Dendritic cell treated with granulocyte-macrophage colony-stimulating factor and Interleukin-4, amounts not matched to agents 40 ng/mL and 50 ng/mL, for 4 days (primary cell): ENCODE results near the gene PAFAH1B1.
"Not testable (repeated sequence)": the region's sequence is repeated elsewhere in the genome, so short reads cannot be mapped to it uniquely, and the experiment has no call there.

Source experiments
- H3K27ac Mint-ChIP-seq: one replicate; pipeline ENCODE4 v1.8.0; 2022; ENCODE audit warnings: mild to moderate bottlenecking, mixed read lengths
- H3K27me3 Mint-ChIP-seq: one replicate; pipeline ENCODE4 v1.8.0; 2022; ENCODE audit warnings: mild to moderate bottlenecking, mixed read lengths
- H3K36me3 Mint-ChIP-seq: one replicate; pipeline ENCODE4 v1.8.0; 2022; ENCODE audit warnings: low read depth, mixed read lengths
- H3K4me1 Mint-ChIP-seq: one replicate; pipeline ENCODE4 v1.8.0; 2022; ENCODE audit warnings: low read depth, mixed read lengths
- H3K4me3 Mint-ChIP-seq: one replicate; pipeline ENCODE4 v1.8.0; 2022; ENCODE audit warnings: mild to moderate bottlenecking, moderate library complexity, mixed read lengths
- H3K9me3 Mint-ChIP-seq: one replicate; pipeline ENCODE4 v1.8.0; 2022; ENCODE audit warnings: mixed read lengths
- intact Hi-C: fragments of 100-400 bp; cut with micrococcal nuclease; formaldehyde crosslinking; loops from one replicate; pipeline ENCODE4 v1.15.0; 2022

Gene PAFAH1B1

DNA sequence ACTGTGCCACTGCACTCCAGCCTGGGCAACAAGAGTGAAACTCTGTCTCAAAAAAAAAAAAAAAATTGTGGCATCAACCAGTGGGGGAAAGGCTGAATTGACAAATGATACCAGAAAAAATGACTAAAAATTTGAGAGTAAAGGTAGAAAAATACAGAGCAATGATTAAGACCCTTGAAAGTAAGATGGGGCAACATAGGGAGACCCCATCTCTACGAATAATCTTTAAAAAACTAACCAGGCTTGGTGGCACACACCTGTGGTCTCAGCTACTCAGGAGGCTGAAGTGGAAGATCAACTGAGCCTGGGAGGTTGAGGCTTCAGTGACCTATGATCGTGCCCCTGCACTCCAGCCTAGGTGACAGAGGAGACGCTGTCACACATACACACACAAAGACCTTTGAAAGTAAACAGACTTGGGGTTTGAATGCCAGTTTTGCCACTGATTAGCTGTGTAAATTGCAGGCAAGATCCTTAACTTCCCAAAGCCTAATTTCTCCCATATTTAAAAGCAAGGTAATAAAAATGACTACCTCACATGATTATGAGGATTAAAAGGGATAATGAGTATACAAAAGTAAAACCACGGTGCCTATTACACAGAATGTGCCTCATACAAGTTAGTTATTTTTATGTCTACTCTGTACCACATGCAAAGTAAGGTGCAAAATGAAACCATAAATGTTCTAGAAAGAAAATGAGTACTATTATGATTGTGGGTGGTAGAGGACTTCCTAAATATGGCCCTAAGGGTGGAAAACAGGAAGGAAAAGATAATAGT, 21.7 kb upstream of the PAFAH1B1 start:
- Mint-ChIP-seq H3K27ac (no peak overlapping the region), H3K4me1 (no peaks in the 10 kb centered on the region), H3K36me3 (no peaks in the 10 kb centered on the region), H3K9me3 (no peaks in the 10 kb centered on the region), H3K4me3 (no peak overlapping the region), H3K27me3 (peaks cover 6% of the 10 kb centered on the region)
- intact Hi-C loops, result no loop called here

GRCh38 chr17:2572304-2572609, 21.2 kb upstream of the PAFAH1B1 start:
- H3K4me1 Mint-ChIP-seq, H3K27ac Mint-ChIP-seq, H3K27me3 Mint-ChIP-seq, H3K36me3 Mint-ChIP-seq, H3K9me3 Mint-ChIP-seq, H3K4me3 Mint-ChIP-seq, intact Hi-C loops: not testable (repeated sequence)

DNA sequence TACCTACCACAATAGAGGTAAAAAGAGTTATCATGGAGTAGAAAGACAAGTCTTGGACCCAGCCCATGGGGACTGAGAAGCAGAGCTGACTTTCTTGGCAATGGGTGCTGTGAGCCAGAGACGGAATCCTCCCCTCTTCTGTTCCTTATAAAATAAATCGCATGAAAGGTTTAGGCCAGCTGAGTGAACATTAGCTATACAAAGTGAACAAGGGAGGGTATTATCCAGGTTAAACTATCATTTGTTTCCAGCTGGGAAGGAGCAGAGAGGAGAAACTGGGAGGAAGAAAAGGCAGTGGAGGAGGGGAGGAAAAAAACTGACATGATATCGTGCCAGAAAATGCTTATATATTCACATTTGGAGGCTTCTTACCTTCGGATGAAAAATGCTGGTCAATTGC, 13.3 kb upstream of the PAFAH1B1 start:
- Mint-ChIP-seq H3K9me3 (no peaks in the 10 kb centered on the region), H3K4me3 (no peak overlapping the region), H3K27ac (no peak overlapping the region), H3K27me3 (peaks cover 14% of the 10 kb centered on the region), H3K4me1 (no peaks in the 10 kb centered on the region), H3K36me3 (no peaks in the 10 kb centered on the region)
- intact Hi-C loops, result no loop called here

- peaks cover 14% of the 10 kb centered on the region for H3K27me3 Mint-ChIP-seq
- H3K4me1 Mint-ChIP-seq, result no peaks in the 10 kb centered on the region
- H3K9me3 Mint-ChIP-seq, result no peaks in the 10 kb centered on the region
- H3K36me3 Mint-ChIP-seq, result no peaks in the 10 kb centered on the region
- no peak overlapping the region for H3K27ac Mint-ChIP-seq
- intact Hi-C loops, result no loop called here
- no peak overlapping the region for H3K4me3 Mint-ChIP-seq
Measured at GRCh38 chr17:2580661-2581060, 12.8 kb upstream of the PAFAH1B1 start.

DNA sequence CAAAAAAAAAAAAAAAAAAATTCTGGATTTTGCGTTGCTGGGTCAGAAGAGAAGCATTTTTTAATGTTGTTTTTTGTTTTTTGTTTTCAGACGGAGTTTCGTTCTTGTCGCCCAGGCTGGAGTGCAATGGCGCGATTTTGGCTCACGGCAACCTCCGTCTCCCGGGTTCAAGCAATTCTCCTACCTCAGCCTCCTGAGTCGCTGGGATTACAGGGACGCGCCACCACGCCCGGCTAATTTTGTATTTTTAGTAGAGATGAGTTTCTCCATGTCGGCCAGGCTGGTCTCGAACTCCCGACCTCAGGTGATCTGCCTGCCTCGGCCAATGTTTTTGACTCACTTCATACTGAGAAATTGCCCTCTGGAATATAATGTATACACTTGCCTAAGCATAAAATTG, 11.0 kb upstream of the PAFAH1B1 start:
- Mint-ChIP-seq H3K27me3 (peaks cover 20% of the 10 kb centered on the region), H3K4me1 (no peaks in the 10 kb centered on the region), H3K4me3 (no peak overlapping the region), H3K36me3 (no peaks in the 10 kb centered on the region), H3K27ac (no peak overlapping the region), H3K9me3 (no peaks in the 10 kb centered on the region)
- intact Hi-C loops, result no loop called here

GRCh38 chr17:2591040-2591640, 2.3 kb upstream of the PAFAH1B1 start:
- intact Hi-C loops, result loop anchor here (5.0 kb wide), 2 partner anchors 79 to 81 kb away; partner anchors contain the start of gene METTL16
- no peak overlapping the region for H3K4me3 Mint-ChIP-seq
- no peak overlapping the region for H3K27ac Mint-ChIP-seq

DNA sequence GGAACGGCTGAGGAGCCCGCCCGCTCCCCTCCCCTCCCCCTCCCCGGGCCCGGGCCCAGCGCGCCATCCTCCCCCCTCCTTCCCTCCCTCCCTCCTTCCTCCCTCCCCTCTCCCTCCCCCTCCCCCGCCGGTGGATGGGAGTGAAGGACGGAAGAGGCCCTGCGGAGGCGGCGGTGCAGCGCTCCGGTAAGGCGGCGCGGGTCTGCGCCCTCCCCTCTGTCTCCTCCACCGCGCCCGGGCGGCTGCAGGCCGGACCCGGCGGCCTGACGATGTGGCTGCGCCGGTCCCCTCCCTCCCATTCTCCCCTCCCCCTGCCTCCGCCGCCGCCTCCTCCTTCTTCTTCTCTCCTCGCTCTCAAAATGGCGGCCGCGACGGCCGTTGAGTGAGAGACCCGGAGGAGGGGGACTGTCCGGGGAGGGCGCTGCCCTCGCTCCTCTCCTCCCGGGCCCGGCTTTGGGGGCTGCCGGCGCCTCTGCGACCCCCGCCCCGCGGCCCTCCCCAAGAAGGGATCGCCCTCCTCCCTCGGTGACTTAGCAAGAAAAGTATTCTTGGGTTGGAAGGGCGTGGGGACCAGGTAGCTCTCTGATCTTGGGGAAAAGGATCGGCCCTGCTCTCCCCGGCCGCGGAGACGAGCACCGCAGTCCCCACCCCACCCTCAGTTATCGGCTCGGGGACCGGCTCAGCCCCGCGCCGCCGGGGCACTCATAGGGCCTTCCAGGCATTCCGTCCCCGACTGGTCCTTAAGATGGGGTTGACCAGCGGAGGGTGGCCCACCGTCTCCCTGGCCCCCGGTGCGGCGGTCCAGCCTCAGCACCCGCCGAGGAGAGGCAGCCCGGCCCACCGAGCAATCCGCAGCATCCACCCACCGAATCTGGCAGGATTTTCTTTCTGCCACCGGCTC, 617 bp downstream of the PAFAH1B1 start:
- H3K4me3 Mint-ChIP-seq, result peak overlapping the region; percentile 95
- peaks cover 31% of the 10 kb centered on the region for H3K4me1 Mint-ChIP-seq
- peak overlapping the region; percentile 88 for H3K27ac Mint-ChIP-seq
- H3K27me3 Mint-ChIP-seq, result no peaks in the 10 kb centered on the region
- peaks cover 20% of the 10 kb centered on the region for H3K36me3 Mint-ChIP-seq
- H3K9me3 Mint-ChIP-seq, result no peaks in the 10 kb centered on the region
- intact Hi-C loops, result loop anchor here (1.0 to 5.0 kb wide), 3 partner anchors 78 to 117 kb away; partner anchors contain the start of genes CLUH and METTL16

More at GRCh38 chr17:2591040-2591640, 2.3 kb upstream of the PAFAH1B1 start:
- Mint-ChIP-seq H3K4me1 (peaks cover 16% of the 10 kb centered on the region), H3K27me3 (peaks cover 7% of the 10 kb centered on the region), H3K9me3 (no peaks in the 10 kb centered on the region), H3K36me3 (peaks cover 20% of the 10 kb centered on the region)

DNA sequence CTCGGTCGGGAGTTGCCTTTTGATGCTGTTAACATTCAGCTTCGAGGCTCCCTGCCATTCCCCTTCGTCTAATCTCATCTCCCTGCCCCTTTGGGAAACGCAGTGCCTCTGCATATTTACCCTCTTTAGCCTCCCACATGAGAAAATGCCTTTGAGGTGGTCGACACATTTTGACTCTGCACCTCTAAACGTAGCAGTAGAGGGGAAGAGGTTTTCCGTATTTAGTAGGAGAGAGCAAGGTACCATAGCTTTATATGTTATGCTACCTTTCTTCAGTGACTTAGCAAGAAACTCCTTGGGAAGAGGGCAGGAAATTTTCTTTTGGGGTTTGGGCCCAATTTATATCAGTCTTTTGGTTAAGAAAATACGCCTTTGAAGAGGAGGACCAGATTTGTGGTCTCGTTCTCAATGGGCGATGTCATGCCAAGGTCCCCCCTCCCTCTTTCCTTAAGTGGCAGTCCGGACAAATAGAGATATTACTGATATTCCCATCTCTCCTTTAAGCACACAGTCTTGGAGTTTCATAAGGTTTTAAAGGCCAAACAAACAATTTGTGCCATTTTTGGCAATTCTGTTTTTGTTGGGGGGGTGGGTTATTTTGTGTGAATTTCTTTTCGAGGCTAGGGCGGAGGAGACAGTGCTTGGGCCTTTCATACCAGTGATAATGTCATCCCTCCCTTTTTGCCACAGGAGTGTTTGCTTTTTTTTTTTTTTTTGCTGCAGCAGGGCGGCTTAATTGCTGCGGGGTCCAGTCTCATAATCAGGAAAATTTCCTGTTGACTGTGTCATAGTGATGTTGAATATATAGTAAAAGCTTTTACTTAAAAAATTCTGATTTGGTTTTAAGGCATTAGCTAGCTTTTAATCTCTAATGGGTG, 1.5 kb downstream of the PAFAH1B1 start:
- H3K4me3 Mint-ChIP-seq, result peak overlapping the region; percentile 95
- no peaks in the 10 kb centered on the region for H3K27me3 Mint-ChIP-seq
- H3K9me3 Mint-ChIP-seq, result no peaks in the 10 kb centered on the region
- H3K36me3 Mint-ChIP-seq, result peaks cover 20% of the 10 kb centered on the region
- peak overlapping the region; percentile 88 for H3K27ac Mint-ChIP-seq
- H3K4me1 Mint-ChIP-seq, result peaks cover 37% of the 10 kb centered on the region
- intact Hi-C loops, result loop anchor here (1.0 to 5.0 kb wide), 3 partner anchors 77 to 116 kb away; partner anchors contain the start of genes CLUH and METTL16

DNA sequence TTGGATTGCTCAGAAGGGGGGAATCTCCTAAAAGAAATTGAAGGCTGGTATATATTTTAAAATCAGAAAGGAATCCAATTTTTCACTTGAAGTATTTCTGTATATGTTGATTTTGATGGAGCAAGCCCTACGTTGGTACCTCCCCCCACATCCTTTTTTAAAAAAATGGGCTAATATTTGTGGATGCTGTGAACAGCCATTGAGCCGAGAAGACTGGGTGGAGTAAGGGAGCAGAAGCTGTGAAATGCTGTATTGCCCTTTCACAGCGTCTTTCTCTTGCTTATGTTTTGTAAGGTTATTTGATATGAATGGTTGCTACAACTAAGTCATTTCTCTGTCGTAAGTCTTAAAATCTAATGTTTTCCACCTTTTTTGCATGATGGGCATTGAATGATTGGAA, 2.3 kb downstream of the PAFAH1B1 start:
- Mint-ChIP-seq H3K4me1 (peaks cover 37% of the 10 kb centered on the region), H3K27ac (no peak overlapping the region)

DNA sequence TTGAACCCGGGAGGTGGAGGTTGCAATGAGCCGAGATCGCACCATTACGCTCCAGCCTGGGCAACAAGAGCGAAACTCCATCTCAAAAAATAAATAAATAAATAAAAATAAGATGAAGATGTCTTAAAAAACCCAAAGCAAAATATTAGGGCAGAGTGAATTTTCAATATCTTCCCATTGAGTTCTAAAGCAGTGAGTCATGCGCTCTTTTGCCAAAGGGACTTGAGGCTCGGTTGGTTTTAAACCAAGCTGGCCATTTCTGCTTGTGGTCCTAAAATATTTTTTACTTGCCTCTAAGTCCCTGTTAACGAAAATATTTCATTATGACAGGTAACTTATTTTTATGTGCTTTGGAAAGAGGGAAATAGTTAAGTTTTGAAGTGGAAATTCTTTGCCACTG, 4.7 kb downstream of the PAFAH1B1 start:
- H3K27ac Mint-ChIP-seq, result no peak overlapping the region
- no peak overlapping the region for H3K4me3 Mint-ChIP-seq
- no peaks in the 10 kb centered on the region for H3K27me3 Mint-ChIP-seq
- intact Hi-C loops, result no loop called here
- peaks cover 47% of the 10 kb centered on the region for H3K4me1 Mint-ChIP-seq
- H3K9me3 Mint-ChIP-seq, result no peaks in the 10 kb centered on the region
- H3K36me3 Mint-ChIP-seq, result peaks cover 24% of the 10 kb centered on the region

More for the DNA sequence above, 2.3 kb downstream of the PAFAH1B1 start:
- peaks cover 20% of the 10 kb centered on the region for H3K36me3 Mint-ChIP-seq
- intact Hi-C loops, result no loop called here
- H3K27me3 Mint-ChIP-seq, result no peaks in the 10 kb centered on the region
- peak overlapping the region; percentile 95 for H3K4me3 Mint-ChIP-seq
- H3K9me3 Mint-ChIP-seq, result no peaks in the 10 kb centered on the region

- no peak overlapping the region for H3K27ac Mint-ChIP-seq
Measured at GRCh38 chr17:2602597-2603017, 9.2 kb downstream of the PAFAH1B1 start.

DNA sequence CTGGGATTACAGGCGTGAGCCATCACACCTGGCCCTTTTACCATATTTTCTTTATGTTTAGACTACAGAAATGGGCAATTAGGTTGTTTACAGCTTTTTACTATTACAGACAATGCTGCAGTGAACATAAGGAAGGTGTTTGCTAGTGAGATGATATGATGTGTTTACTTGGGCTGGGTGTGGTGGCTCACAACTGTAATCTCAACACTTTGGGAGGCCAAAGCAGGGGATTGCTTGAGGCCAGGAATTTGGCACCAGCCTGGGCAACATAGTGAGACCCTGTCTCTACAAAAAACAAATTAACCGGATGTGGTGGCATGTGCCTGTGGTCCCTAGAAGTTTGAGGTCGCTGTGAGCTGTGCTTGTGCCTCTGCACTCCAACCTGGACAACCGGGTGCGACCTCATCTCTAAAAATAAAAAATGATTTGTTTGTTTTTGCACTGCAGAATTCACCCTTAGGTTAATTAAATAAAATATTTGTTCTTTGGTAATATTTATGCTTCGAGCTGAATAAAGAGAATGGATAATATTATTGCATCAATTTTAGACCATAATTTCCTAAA, 15.0 kb downstream of the PAFAH1B1 start:
- Mint-ChIP-seq H3K9me3 (no peaks in the 10 kb centered on the region), H3K27me3 (no peaks in the 10 kb centered on the region), H3K27ac (no peak overlapping the region), H3K36me3 (peaks cover 24% of the 10 kb centered on the region), H3K4me1 (peaks cover 34% of the 10 kb centered on the region), H3K4me3 (no peak overlapping the region)
- intact Hi-C loops, result no loop called here

More at GRCh38 chr17:2602597-2603017, 9.2 kb downstream of the PAFAH1B1 start:
- no peak overlapping the region for H3K4me3 Mint-ChIP-seq
- no peaks in the 10 kb centered on the region for H3K27me3 Mint-ChIP-seq
- H3K9me3 Mint-ChIP-seq, result no peaks in the 10 kb centered on the region
- intact Hi-C loops, result no loop called here
- H3K36me3 Mint-ChIP-seq, result peaks cover 20% of the 10 kb centered on the region
- H3K4me1 Mint-ChIP-seq, result peaks cover 43% of the 10 kb centered on the region

- Mint-ChIP-seq H3K4me1 (peaks cover 40% of the 10 kb centered on the region), H3K9me3 (no peaks in the 10 kb centered on the region), H3K27me3 (no peaks in the 10 kb centered on the region), H3K36me3 (peaks cover 27% of the 10 kb centered on the region), H3K27ac (no peak overlapping the region), H3K4me3 (no peak overlapping the region)
- intact Hi-C loops, result no loop called here
Measured at GRCh38 chr17:2609091-2609490, 15.6 kb downstream of the PAFAH1B1 start.
